Ascending aorta (tissue), 2 donors: ENCODE results near the gene ZBTB20. TPM values are rescaled to one million over a fixed set of nuclear protein-coding genes. Genes with fewer than 3 reads are reported as not detected.

Experiments used
- DNase-seq, 2 donors: peaks; one replicate each; pipeline ENCODE4 v3.0.0-alpha.2; 2019; ENCODE audit warnings: low spot score in 2 of 2
- H3K27ac ChIP-seq, 2 donors: fragments of 200-600 bp; sonication (generic); one replicate each; pipeline ENCODE4 v1.5.1; 2016 to 2017; ENCODE audit warnings: mild to moderate bottlenecking in 1 of 2
- H3K27me3 ChIP-seq: fragments of 200-600 bp; sonication (generic); one replicate; pipeline ENCODE4 v1.5.1; 2017
- H3K36me3 ChIP-seq, 2 donors: fragments of 200-600 bp; sonication (generic); one replicate each; pipeline ENCODE4 v1.5.1; 2016
- H3K4me1 ChIP-seq, 2 donors: fragments of 200-600 bp; sonication (generic); one replicate each; pipeline ENCODE4 v1.5.1; 2016 to 2017; ENCODE audit warnings: mild to moderate bottlenecking in 1 of 2
- H3K4me3 ChIP-seq, 2 donors: fragments of 200-600 bp; sonication (generic); one replicate each; pipeline ENCODE4 v1.5.1; 2016 to 2017; ENCODE audit warnings: mild to moderate bottlenecking in 1 of 2
- H3K9me3 ChIP-seq, 2 donors: fragments of 200-600 bp; sonication (generic); one replicate each; pipeline ENCODE4 v1.5.1; 2016
- CTCF ChIP-seq, 3 experiments: fragments of 200-600 bp in 2 of 3; fragments of 450-650 bp in 1 of 3; sonication (generic) in 2 of 3; IDR thresholded peaks; one replicate each; pipeline ENCODE4 v1.5.1; 2016 to 2019; ENCODE audit warnings: antibody characterized with exemption in 3 of 3, mild to moderate bottlenecking in 1 of 3, moderate library complexity in 1 of 3
- intact Hi-C: fragments of 100-400 bp; cut with DNase I; formaldehyde crosslinking; loops from one replicate; pipeline ENCODE4 v1.15.1; 2023
- total RNA-seq: library from RNA; depleted of rRNA; stranded (reverse); fragments of >200 nt; gene quantifications from one replicate; pipeline ENCODE4 v1.1.0, GENCODE V29; 2016

ZBTB20 gene
- total RNA-seq, 1 donor from 2014 or later = 60.3 TPM

- no peaks in the 10 kb centered on the region for H3K27me3 ChIP-seq
- no peak overlapping the region for H3K4me3 ChIP-seq
- no peak for DNase-seq
- no peaks in the 10 kb centered on the region for H3K4me1 ChIP-seq
- TF ChIP-seq CTCF (IDR thresholded peaks at IDR 0.05) = no peak
- intact Hi-C loops = no loop called here
- H3K36me3 ChIP-seq = no peaks in the 10 kb centered on the region
- H3K9me3 ChIP-seq = no peaks in the 10 kb centered on the region
- H3K27ac ChIP-seq = no peak overlapping the region
Measured at GRCh38 chr3:114983248-114983647, 163.8 kb downstream of the ZBTB20 start.

- no peak for DNase-seq
- intact Hi-C loops = no loop called here
Measured at GRCh38 chr3:114974387-114974786, 172.7 kb downstream of the ZBTB20 start.

GRCh38 chr3:114973536-114973935 is 173.6 kb downstream of the ZBTB20 start:
- Histone ChIP-seq H3K9me3 (no peaks in the 10 kb centered on the region), H3K27me3 (no peaks in the 10 kb centered on the region), H3K36me3 (no peaks in the 10 kb centered on the region), H3K27ac (no peak overlapping the region), H3K4me3 (no peak overlapping the region), H3K4me1 (no peaks in the 10 kb centered on the region)
- no peak for DNase-seq
- intact Hi-C loops = no loop called here
- no peak for TF ChIP-seq CTCF (IDR thresholded peaks at IDR 0.05)

More at GRCh38 chr3:114974387-114974786, 172.7 kb downstream of the ZBTB20 start:
- Histone ChIP-seq H3K27me3 (no peaks in the 10 kb centered on the region), H3K9me3 (no peaks in the 10 kb centered on the region), H3K4me3 (no peak overlapping the region), H3K36me3 (no peaks in the 10 kb centered on the region), H3K27ac (no peak overlapping the region), H3K4me1 (no peaks in the 10 kb centered on the region)
- no peak for TF ChIP-seq CTCF (IDR thresholded peaks at IDR 0.05)

GRCh38 chr3:114967168-114967567 is 179.9 kb downstream of the ZBTB20 start:
- Histone ChIP-seq H3K27ac (no peak overlapping the region), H3K9me3 (no peaks in the 10 kb centered on the region), H3K36me3 (no peaks in the 10 kb centered on the region), H3K27me3 (no peaks in the 10 kb centered on the region), H3K4me1 (no peaks in the 10 kb centered on the region), H3K4me3 (no peak overlapping the region)
- TF ChIP-seq CTCF (IDR thresholded peaks at IDR 0.05) = no peak
- no peak for DNase-seq
- intact Hi-C loops = no loop called here

- Histone ChIP-seq H3K4me1 (no peaks in the 10 kb centered on the region), H3K27ac (no peak overlapping the region), H3K27me3 (no peaks in the 10 kb centered on the region), H3K36me3 (peaks cover 0 to 3% of the 10 kb centered on the region in 2 donors), H3K9me3 (no peaks in the 10 kb centered on the region), H3K4me3 (no peak overlapping the region)
- no peak for TF ChIP-seq CTCF (IDR thresholded peaks at IDR 0.05)
- intact Hi-C loops = no loop called here
- no peak for DNase-seq
Measured at GRCh38 chr3:114962189-114962588, 184.9 kb downstream of the ZBTB20 start.

- Histone ChIP-seq H3K27ac (no peak overlapping the region), H3K9me3 (peaks cover 0 to 18% of the 10 kb centered on the region in 2 donors), H3K27me3 (no peaks in the 10 kb centered on the region), H3K4me1 (no peaks in the 10 kb centered on the region), H3K36me3 (peaks cover 3 to 10% of the 10 kb centered on the region in 2 donors), H3K4me3 (no peak overlapping the region)
- intact Hi-C loops = no loop called here
- no peak for DNase-seq
- TF ChIP-seq CTCF (IDR thresholded peaks at IDR 0.05) = no peak
Measured at GRCh38 chr3:114958930-114959329, 188.2 kb downstream of the ZBTB20 start.
